Sigmoid colon (tissue), 7 donors: ENCODE data around the gene GPC3. TPM values are rescaled to one million over a fixed set of nuclear protein-coding genes. Genes with fewer than 3 reads are reported as not detected.

Experiments
- DNase-seq: peaks from one replicate; pipeline ENCODE4 v3.0.0-alpha.2; 2019
- H3K27ac ChIP-seq, 4 donors: fragments of 200-600 bp; sonication (generic); one replicate each; pipeline ENCODE4 v1.5.1; 2016 to 2019; ENCODE audit warnings: mild to moderate bottlenecking in 1 of 4
- H3K27me3 ChIP-seq, 3 donors: fragments of 200-600 bp; sonication (generic); one replicate each; pipeline ENCODE4 v1.5.1; 2019; ENCODE audit warnings: mild to moderate bottlenecking in 1 of 3
- H3K36me3 ChIP-seq, 4 donors: fragments of 200-600 bp; sonication (generic); one replicate each; pipeline ENCODE4 v1.5.1; 2016 to 2019
- H3K4me1 ChIP-seq, 4 donors: fragments of 200-600 bp; sonication (generic); one replicate each; pipeline ENCODE4 v1.5.1; 2017 to 2019
- H3K4me3 ChIP-seq, 4 donors: fragments of 200-600 bp; sonication (generic); one replicate each; pipeline ENCODE4 v1.5.1; 2017 to 2019; ENCODE audit warnings: mild to moderate bottlenecking in 2 of 4, moderate library complexity in 1 of 4
- H3K9me3 ChIP-seq, 4 donors: fragments of 200-600 bp in 3 of 4; sonication (generic) in 3 of 4; one replicate each; pipeline versions ENCODE4 v1.5.1 to v1.6.1; 2013 to 2019
- EP300 ChIP-seq, 4 donors: sonication (generic); formaldehyde crosslinking; IDR thresholded peaks; one replicate each; pipeline ENCODE4 v1.6.1; 2017; ENCODE audit warnings: antibody characterized with exemption in 4 of 4
- POLR2A ChIP-seq, 2 donors: fragments of 450-650 bp; IDR thresholded peaks; one replicate each; pipeline ENCODE4 v1.6.1; 2016; ENCODE audit warnings: antibody characterized with exemption in 2 of 2, mild to moderate bottlenecking in 2 of 2, moderate library complexity in 2 of 2
- POLR2AphosphoS5 ChIP-seq, 4 donors: sonication (generic); formaldehyde crosslinking; IDR thresholded peaks; one replicate each; pipeline ENCODE4 v1.6.1; 2017; ENCODE audit warnings: antibody characterized with exemption in 4 of 4
- WGBS, 2 donors: extraction: QIAGEN DNeasy Blood & Tissue Kit; methylation state at CpG; one replicate each; pipeline ENCODE4 v1.1.7; 2013; 5-methylcytosine and 5-hydroxymethylcytosine counted together
- intact Hi-C: fragments of 100-400 bp; cut with DNase I; formaldehyde crosslinking; loops from one replicate; pipeline ENCODE4 v1.15.1; 2023
- polyA plus RNA-seq, 3 donors: library from polyadenylated mRNA; stranded (reverse); fragments of 200-250 nt; gene quantifications; one replicate each; pipeline ENCODE4 v1.2.3, GENCODE V29; 2013
- total RNA-seq, 4 donors: library from RNA; depleted of rRNA; stranded (reverse); fragments of >200 nt; gene quantifications; one replicate each; pipeline ENCODE4 v1.1.0, GENCODE V29; 2016
- TF ChIP-seq, protein P1 (sequence below), 4 experiments: fragments of 450-650 bp in 3 of 4; fragments of 200-600 bp in 1 of 4; IDR thresholded peaks; one replicate each; pipeline ENCODE4 v1.5.1; 2016 to 2019; ENCODE audit warnings: antibody characterized with exemption in 4 of 4, mild to moderate bottlenecking in 3 of 4, moderate library complexity in 2 of 4
- donor health status: healthy with polysubstance abuse.
- donor health status: Bipolar disorder and iron deficiency.
- donor health status: healthy.

GPC3 gene
- total and polyA plus RNA-seq, 7 donors, result 0.46 to 31.4 (median 2.7) TPM

DNA sequence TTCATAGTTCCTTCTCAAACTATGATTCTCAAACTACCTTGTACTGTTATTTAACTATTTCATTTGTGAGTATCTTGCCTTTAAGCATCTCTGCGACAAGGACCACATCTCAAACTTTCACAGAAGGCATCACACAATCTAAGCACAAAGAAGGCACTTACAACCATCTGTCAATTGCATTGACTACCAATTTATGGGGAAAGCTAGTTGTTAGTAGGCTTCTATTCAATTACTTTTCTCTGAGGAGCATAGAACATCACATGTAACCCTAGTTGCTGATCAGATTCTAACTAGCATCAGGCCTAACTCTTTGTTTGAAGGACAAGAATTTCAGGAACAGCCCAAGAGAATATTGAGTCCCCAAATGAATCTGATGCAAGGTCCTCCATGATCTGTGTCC is 74.9 kb downstream of the GPC3 start:
- no peak for DNase-seq
- whole genome bisulfite sequencing, 2 donors, result 96 to 97% methylated on average over 1 of the region's 1 CpG
- Histone ChIP-seq H3K36me3 (no peaks in the 10 kb centered on the region), H3K27ac (no peak overlapping the region), H3K4me3 (no peak overlapping the region), H3K4me1 (no peaks in the 10 kb centered on the region), H3K27me3 (no peaks in the 10 kb centered on the region), H3K9me3 (no peaks in the 10 kb centered on the region)
- intact Hi-C loops, result no loop called here
- TF ChIP-seq POLR2AphosphoS5 (IDR thresholded peaks at IDR 0.05) (no peak), POLR2A (IDR thresholded peaks at IDR 0.05) (no peak), EP300 (IDR thresholded peaks at IDR 0.05) (no peak)
- TF ChIP-seq, protein P1, sequence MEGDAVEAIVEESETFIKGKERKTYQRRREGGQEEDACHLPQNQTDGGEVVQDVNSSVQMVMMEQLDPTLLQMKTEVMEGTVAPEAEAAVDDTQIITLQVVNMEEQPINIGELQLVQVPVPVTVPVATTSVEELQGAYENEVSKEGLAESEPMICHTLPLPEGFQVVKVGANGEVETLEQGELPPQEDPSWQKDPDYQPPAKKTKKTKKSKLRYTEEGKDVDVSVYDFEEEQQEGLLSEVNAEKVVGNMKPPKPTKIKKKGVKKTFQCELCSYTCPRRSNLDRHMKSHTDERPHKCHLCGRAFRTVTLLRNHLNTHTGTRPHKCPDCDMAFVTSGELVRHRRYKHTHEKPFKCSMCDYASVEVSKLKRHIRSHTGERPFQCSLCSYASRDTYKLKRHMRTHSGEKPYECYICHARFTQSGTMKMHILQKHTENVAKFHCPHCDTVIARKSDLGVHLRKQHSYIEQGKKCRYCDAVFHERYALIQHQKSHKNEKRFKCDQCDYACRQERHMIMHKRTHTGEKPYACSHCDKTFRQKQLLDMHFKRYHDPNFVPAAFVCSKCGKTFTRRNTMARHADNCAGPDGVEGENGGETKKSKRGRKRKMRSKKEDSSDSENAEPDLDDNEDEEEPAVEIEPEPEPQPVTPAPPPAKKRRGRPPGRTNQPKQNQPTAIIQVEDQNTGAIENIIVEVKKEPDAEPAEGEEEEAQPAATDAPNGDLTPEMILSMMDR (IDR thresholded peaks at IDR 0.05), result no peak

DNA sequence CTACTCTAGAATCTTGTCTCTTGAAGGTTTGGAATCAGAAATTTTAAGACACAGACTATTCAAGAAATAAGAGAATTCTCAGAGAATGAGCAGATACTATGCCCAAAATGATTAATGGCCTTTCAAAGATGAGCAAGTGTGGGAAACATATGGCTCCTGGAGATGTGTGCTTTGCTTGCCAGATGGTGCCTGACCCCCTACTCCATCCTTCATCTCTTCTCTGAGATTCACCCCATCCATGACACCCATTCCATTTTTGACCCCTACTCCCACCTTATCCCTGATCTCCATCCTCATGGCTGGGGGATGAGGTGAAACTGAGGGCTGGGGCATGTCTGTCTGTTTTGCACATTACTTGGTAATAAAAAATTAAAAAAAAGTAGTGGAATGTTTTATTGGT is 75.5 kb downstream of the GPC3 start:
- Histone ChIP-seq H3K36me3 (no peaks in the 10 kb centered on the region), H3K27ac (no peak overlapping the region), H3K4me3 (no peak overlapping the region), H3K4me1 (no peaks in the 10 kb centered on the region), H3K27me3 (no peaks in the 10 kb centered on the region), H3K9me3 (no peaks in the 10 kb centered on the region)
- intact Hi-C loops, result no loop called here
- TF ChIP-seq POLR2A (IDR thresholded peaks at IDR 0.05), result no peak
- TF ChIP-seq, protein P1 (IDR thresholded peaks at IDR 0.05), result no peak
- TF ChIP-seq POLR2AphosphoS5 (IDR thresholded peaks at IDR 0.05), result no peak
- no peak for DNase-seq

DNA sequence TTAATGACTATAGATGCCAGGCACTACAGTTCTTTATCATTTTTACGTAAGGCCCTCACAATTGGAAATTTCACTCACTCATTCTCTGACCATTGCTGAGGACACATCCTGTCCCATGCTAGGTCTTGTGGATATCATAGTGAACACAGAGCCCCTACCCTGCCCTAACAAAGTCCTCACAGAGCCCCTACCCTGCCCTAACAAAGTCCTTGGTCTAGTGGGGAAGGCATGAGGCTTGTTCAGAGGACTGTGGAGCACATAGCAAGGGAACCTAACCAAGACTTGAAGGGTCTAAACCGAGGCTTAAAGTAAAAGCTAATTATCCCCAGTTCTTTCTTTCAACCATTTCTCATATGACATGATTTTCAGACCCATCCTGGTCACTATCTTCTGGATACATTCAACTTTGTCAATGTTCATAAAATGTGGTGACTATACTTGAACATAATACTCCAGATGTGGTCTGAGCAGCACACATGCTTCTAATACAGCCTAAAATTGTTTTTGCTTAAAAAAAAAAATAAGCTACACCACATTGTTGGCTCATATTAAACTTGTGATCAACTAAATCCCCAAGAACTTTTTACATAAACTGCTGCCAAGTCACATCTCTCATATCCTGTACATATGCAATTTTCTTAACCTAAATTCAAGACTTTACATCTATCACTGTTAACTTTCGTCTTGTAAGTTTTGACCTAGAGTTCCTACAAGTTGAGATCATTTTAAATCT is 77.0 kb downstream of the GPC3 start:
- Histone ChIP-seq H3K4me3 (no peak overlapping the region), H3K27me3 (no peaks in the 10 kb centered on the region), H3K4me1 (no peaks in the 10 kb centered on the region), H3K9me3 (no peaks in the 10 kb centered on the region), H3K27ac (no peak overlapping the region), H3K36me3 (no peaks in the 10 kb centered on the region)
- no peak for TF ChIP-seq POLR2AphosphoS5 (IDR thresholded peaks at IDR 0.05)
- TF ChIP-seq POLR2A (IDR thresholded peaks at IDR 0.05), result no peak
- TF ChIP-seq, protein P1 (IDR thresholded peaks at IDR 0.05), result no peak
- TF ChIP-seq EP300 (IDR thresholded peaks at IDR 0.05), result no peak
- no peak for DNase-seq
- 84 to 94% methylated on average over 3 of the region's 3 CpGs for WGBS, 2 donors
- intact Hi-C loops, result no loop called here

DNA sequence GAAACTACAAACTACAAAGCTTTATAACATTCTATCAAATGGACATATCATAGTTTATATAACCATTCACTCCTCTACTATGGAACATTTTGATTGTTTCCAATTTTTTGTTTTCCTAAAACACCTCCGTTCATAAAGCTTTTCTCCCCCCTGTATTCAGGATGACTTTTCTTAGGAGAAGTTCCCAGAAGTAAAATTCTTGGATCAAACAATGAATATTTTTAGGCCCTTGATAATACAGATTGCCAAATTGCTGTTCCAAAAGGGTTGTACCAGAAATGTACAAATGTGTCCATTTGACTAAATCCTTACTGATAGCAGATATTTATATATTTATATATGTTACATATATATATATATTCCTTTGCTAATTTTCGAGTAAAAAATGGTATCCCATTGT is 77.8 kb downstream of the GPC3 start:
- no peaks in the 10 kb centered on the region for H3K9me3 ChIP-seq
- H3K27me3 ChIP-seq, result no peaks in the 10 kb centered on the region
- H3K27ac ChIP-seq, result no peak overlapping the region
- H3K4me3 ChIP-seq, result no peak overlapping the region
- H3K36me3 ChIP-seq, result no peaks in the 10 kb centered on the region
- no peak for DNase-seq
- TF ChIP-seq POLR2AphosphoS5 (IDR thresholded peaks at IDR 0.05), result no peak
- TF ChIP-seq, protein P1 (IDR thresholded peaks at IDR 0.05), result no peak
- TF ChIP-seq EP300 (IDR thresholded peaks at IDR 0.05), result no peak
- no peak for TF ChIP-seq POLR2A (IDR thresholded peaks at IDR 0.05)
- WGBS, 2 donors, result 61 to 88% methylated on average over 2 of the region's 2 CpGs
- H3K4me1 ChIP-seq, result no peaks in the 10 kb centered on the region
- intact Hi-C loops, result no loop called here

DNA sequence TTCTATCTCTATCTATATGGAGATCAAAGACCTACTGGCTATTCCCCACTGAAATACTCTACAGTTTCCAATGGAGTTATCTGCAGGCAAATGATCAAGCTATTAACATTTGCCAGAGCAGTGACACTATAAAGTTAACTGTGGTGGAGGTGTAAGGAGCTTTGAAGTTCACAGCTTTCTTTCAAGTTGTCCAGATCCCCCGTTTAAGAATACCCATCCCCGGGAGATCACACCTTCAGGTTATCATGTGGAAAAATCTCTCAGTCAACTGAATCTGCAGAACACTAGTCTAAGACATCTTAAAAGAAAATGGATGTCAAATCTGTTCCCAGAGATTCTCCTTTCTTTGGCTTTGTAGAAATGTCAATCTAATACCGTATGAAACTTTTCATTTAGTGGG is 80.1 kb downstream of the GPC3 start:
- TF ChIP-seq EP300 (IDR thresholded peaks at IDR 0.05) (no peak), POLR2A (IDR thresholded peaks at IDR 0.05) (no peak), POLR2AphosphoS5 (IDR thresholded peaks at IDR 0.05) (no peak)
- TF ChIP-seq, protein P1 (IDR thresholded peaks at IDR 0.05), result no peak
- Histone ChIP-seq H3K4me1 (no peaks in the 10 kb centered on the region), H3K9me3 (no peaks in the 10 kb centered on the region), H3K27me3 (no peaks in the 10 kb centered on the region), H3K4me3 (no peak overlapping the region), H3K36me3 (no peaks in the 10 kb centered on the region), H3K27ac (no peak overlapping the region)
- intact Hi-C loops, result no loop called here
- no peak for DNase-seq
- 71 to 91% methylated on average over 3 of the region's 3 CpGs for WGBS, 2 donors
